OCI-LY1 (cell line): Measurements from ENCODE around the gene ZNF143.

Source experiments
- EZH2 ChIP-seq: fragments of 200-600 bp; sonication (generic), shearing (Covaris generic); IDR thresholded peaks from 2 replicates; pipeline ENCODE4 v1.8.0; 2017; ENCODE audit warnings: borderline replicate concordance, mixed run types, mild to moderate bottlenecking, antibody characterized with exemption, low read length, moderate library complexity, mixed read lengths
- TF ChIP-seq, protein P1 (sequence below): fragments of 200-600 bp; sonication (generic), shearing (Covaris generic); IDR thresholded peaks from 2 replicates; pipeline ENCODE4 v1.5.1; 2017; ENCODE audit warnings: mild to moderate bottlenecking, antibody characterized with exemption, low read length, moderate library complexity, mixed read lengths

DNA sequence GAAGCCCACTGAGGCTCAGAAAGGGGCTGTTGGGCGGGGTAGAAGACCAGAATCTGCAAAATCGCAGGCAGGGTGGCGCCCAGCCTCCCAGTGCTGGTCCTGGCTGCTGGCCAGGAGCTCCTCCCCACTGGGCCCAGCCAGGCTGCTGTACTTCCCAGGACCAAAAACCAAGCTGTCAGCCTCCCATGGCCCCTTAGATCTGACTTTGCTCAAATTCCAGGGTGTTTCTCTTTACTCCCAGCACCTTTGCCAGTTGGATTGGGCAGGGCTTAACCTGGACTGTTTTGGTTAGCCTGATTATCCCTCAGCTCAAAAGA is 68.5 kb downstream of the ZNF143 start:
- TF ChIP-seq, protein P1, sequence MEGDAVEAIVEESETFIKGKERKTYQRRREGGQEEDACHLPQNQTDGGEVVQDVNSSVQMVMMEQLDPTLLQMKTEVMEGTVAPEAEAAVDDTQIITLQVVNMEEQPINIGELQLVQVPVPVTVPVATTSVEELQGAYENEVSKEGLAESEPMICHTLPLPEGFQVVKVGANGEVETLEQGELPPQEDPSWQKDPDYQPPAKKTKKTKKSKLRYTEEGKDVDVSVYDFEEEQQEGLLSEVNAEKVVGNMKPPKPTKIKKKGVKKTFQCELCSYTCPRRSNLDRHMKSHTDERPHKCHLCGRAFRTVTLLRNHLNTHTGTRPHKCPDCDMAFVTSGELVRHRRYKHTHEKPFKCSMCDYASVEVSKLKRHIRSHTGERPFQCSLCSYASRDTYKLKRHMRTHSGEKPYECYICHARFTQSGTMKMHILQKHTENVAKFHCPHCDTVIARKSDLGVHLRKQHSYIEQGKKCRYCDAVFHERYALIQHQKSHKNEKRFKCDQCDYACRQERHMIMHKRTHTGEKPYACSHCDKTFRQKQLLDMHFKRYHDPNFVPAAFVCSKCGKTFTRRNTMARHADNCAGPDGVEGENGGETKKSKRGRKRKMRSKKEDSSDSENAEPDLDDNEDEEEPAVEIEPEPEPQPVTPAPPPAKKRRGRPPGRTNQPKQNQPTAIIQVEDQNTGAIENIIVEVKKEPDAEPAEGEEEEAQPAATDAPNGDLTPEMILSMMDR, result no peak
- TF ChIP-seq EZH2, result no peak
